K562 (cell line): ENCODE data around the gene HEXD. TPM values are rescaled to one million over a fixed set of nuclear protein-coding genes. Genes with fewer than 3 reads are reported as not detected.

Experiments used
- ARID1B ChIP-seq: fragments of 450-650 bp; IDR thresholded peaks from 2 replicates; pipeline ENCODE4 v1.6.1; 2016; ENCODE audit warnings: antibody characterized with exemption, mild to moderate bottlenecking, inconsistent platforms
- CBX1 ChIP-seq: sonication (generic); IDR thresholded peaks from 2 replicates; pipeline ENCODE4 v1.6.1; 2016; ENCODE audit warnings: antibody characterized with exemption, low read depth, mild to moderate bottlenecking
- CHD2 ChIP-seq: IDR thresholded peaks from 2 replicates; pipeline ENCODE4 v1.6.1; 2011; ENCODE audit warnings: low read depth, low read length
- ESRRA ChIP-seq: fragments of 450-650 bp; IDR thresholded peaks from 2 replicates; pipeline ENCODE4 v1.6.1; 2014; ENCODE audit warnings: low read depth, mild to moderate bottlenecking, moderate library complexity, borderline replicate concordance
- EWSR1 ChIP-seq: fragments of 450-650 bp; IDR thresholded peaks from 2 replicates; pipeline ENCODE4 v1.6.1; 2018; ENCODE audit warnings: borderline replicate concordance, mild to moderate bottlenecking, low read depth, moderate library complexity; ENCODE audit not compliant: partially characterized antibody
- FOXK2 ChIP-seq, 2 experiments: fragments of 450-650 bp; IDR thresholded peaks in 1 of 2; conservative IDR thresholded peaks in 1 of 2; 2 replicates each; pipeline ENCODE4 v1.6.1; 2016; ENCODE audit warnings: low read depth in 2 of 2, mild to moderate bottlenecking in 1 of 2
- MEF2D ChIP-seq: conservative IDR thresholded peaks from 2 replicates; pipeline ENCODE4 v1.6.1; 2016; ENCODE audit warnings: low read depth, missing genetic modification characterization, missing compliant biosample characterization
- MLX ChIP-seq, 2 experiments: fragments of 450-650 bp in 1 of 2; sonication (generic) in 1 of 2; formaldehyde crosslinking; conservative IDR thresholded peaks; 2 replicates each; pipeline versions ENCODE4 v1.4.0 to v1.8.1; 2020 to 2022; ENCODE audit warnings: mild to moderate bottlenecking in 1 of 2, missing genetic modification reagents in 1 of 2
- MYBL2 ChIP-seq, 2 experiments: fragments of 450-650 bp in 1 of 2; sonication (generic) in 1 of 2; formaldehyde crosslinking in 1 of 2; IDR thresholded peaks; 2 replicates each; pipeline versions ENCODE4 v1.6.1 to v1.8.1; 2017 to 2022; ENCODE audit warnings: borderline replicate concordance in 1 of 2, inconsistent platforms in 1 of 2, low read depth in 1 of 2, mild to moderate bottlenecking in 1 of 2, missing genetic modification reagents in 1 of 2, moderate library complexity in 1 of 2
- NFE2L1 ChIP-seq: fragments of 450-650 bp; IDR thresholded peaks from 2 replicates; pipeline ENCODE4 v1.6.1; 2016; ENCODE audit warnings: missing genetic modification characterization, low read depth, mild to moderate bottlenecking, missing compliant biosample characterization, moderate library complexity, borderline replicate concordance
- PCBP1 ChIP-seq: fragments of 200-400 bp; formaldehyde crosslinking; IDR thresholded peaks from 2 replicates; pipeline ENCODE4 v1.6.1; 2018; ENCODE audit warnings: mild to moderate bottlenecking, low read depth, low read length; ENCODE audit not compliant: poor library complexity, severe bottlenecking
- SIRT6 ChIP-seq: IDR thresholded peaks from one replicate; pipeline ENCODE4 v1.6.1; 2012; ENCODE audit warnings: low read depth, mild to moderate bottlenecking, control low read depth, inconsistent platforms, low read length, moderate library complexity
- THAP12 ChIP-seq: fragments of 250-450 bp; sonication (Bioruptor Pico); IDR thresholded peaks from 2 replicates; pipeline ENCODE4 v1.9.0; 2021; ENCODE audit warnings: mild to moderate bottlenecking, inconsistent platforms
- ZC3H8 ChIP-seq: fragments of 450-650 bp; IDR thresholded peaks from 2 replicates; pipeline ENCODE4 v1.6.1; 2017
- ZNF395 ChIP-seq: fragments of 200-800 bp; sonication (Bioruptor generic); IDR thresholded peaks from 2 replicates; pipeline ENCODE4 v1.6.1; 2017; ENCODE audit warnings: missing genetic modification characterization, missing compliant biosample characterization
- ZNF507 ChIP-seq: conservative IDR thresholded peaks from 2 replicates; pipeline ENCODE4 v1.6.1; 2017; ENCODE audit warnings: missing genetic modification characterization, missing compliant biosample characterization
- ZNF511 ChIP-seq: sonication (generic); formaldehyde crosslinking; IDR thresholded peaks from 2 replicates; pipeline ENCODE4 v1.8.0; 2022; ENCODE audit warnings: mild to moderate bottlenecking, missing genetic modification reagents
- ZNF518B ChIP-seq: fragments of 250-450 bp; sonication (Bioruptor Pico); IDR thresholded peaks from 2 replicates; pipeline ENCODE4 v1.5.0; 2021; ENCODE audit warnings: mild to moderate bottlenecking, moderate library complexity
- polyA plus RNA-seq, 8 experiments: library from polyadenylated mRNA; depleted of rRNA in 4 of 8; stranded (reverse) in 5 of 8; unstranded in 3 of 8; fragments of >200 nt; fragmentation: Nextera tagmentation in 2 of 8; fragmentation: Illumina TruSeq in 1 of 8; extraction: Ambion mirVana in 2 of 8; extraction: Trizol in 1 of 8; gene quantifications; 2 replicates each; pipeline versions ENCODE4 v1.2.1 to v1.2.3, GENCODE V29; 2011 to 2014; ENCODE audit warnings: inconsistent platforms in 1 of 8, missing spikeins in 1 of 8
- total RNA-seq, 7 experiments: library from RNA; depleted of rRNA in 6 of 7; stranded (reverse); fragments of >200 nt in 6 of 7; fragmentation: Illumina TruSeq in 2 of 7; extraction: Trizol in 2 of 7; gene quantifications; 2 replicates each; pipeline versions ENCODE4 v1.2.1 to v1.2.3, GENCODE V29; 2011 to 2021; ENCODE audit warnings: low replicate concordance in 1 of 7

The HEXD gene
- total and polyA plus RNA-seq, 9 of the 15 experiments (the other 6 are each of a cell fraction or from before 2014, with no cell fraction given) = 1.0 to 25.3 (median 10.0) TPM

GRCh38 chr17:82461827-82462524, 43.8 kb downstream of the HEXD start (continued):
- TF ChIP-seq MLX (CRISPR knock-in tag; conservative IDR thresholded peaks at IDR 0.05) (no peak), SIRT6 (no peak), PCBP1 (no peak), ZNF511 (CRISPR knock-in tag) (no peak), ESRRA (peak; percentile 86), ARID1B (peak; percentile 100), ZNF395 (CRISPR knock-in tag) (peak; percentile 95), ZNF507 (tag) (no peak), EWSR1 (no peak), FOXK2 (conservative IDR thresholded peaks at IDR 0.05 in 1 of 2, IDR thresholded peaks at IDR 0.05 in 1 of 2; ENCODE audit: low read depth in 2 of 2) (peak; percentile 93 to 95), ZC3H8 (no peak), MYBL2 (IDR thresholded peaks at IDR 0.05; ENCODE audit: low read depth) (no peak), MYBL2 (CRISPR knock-in tag; IDR thresholded peaks at IDR 0.05; ENCODE audit: borderline replicate concordance) (no peak), NFE2L1 (tag) (no peak), THAP12 (CRISPR knock-in tag) (no peak; the same call in 1 of the 2 replicates), CHD2 (0 out of 2 replicates have a peak, but pooled peaks have one; percentile 8), MEF2D (tag) (0 out of 2 replicates have a peak, but pooled peaks have one; percentile 38), ZNF518B (CRISPR knock-in tag) (no peak), CBX1 (peak; percentile 84; the same call in 1 of the 2 replicates)
